ENCODE measurements around the gene UCK2.
A peak's percentile ranks its signal among the peaks of the same experiment; 100 is the strongest.

The UCK2 gene

DNA sequence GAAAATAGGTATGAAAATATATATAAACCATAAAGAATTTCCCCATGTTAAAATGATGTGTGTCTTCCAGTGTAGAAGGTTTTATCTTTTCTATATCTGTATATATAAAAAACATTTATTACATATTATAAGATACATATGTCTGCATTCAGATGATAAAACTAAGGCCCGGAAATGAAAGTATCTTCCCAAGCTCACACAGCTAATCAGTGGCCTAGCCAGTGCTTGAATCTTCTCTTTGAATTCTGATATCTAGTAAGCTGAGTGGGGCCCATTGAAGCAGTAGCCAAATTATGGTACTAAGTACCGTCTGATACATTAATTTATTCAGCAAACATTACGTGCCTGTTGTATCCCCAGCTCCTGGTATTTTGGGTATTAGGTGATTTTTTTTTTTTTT lies 28.6 kb downstream of the UCK2 start:
- Mint-ChIP-seq H3K36me3 (ENCODE audit: low read depth) (peaks cover 18% of the 10 kb centered on the region), H3K9me3 (no peaks in the 10 kb centered on the region), H3K27ac (no peak overlapping the region), H3K4me3 (no peak overlapping the region), H3K27me3 (no peaks in the 10 kb centered on the region), H3K4me1 (ENCODE audit: low read depth) (peaks cover 36% of the 10 kb centered on the region)
- DNase-seq, result no peak

GRCh38 chr1:165856606-165857005 lies 29.2 kb downstream of the UCK2 start:
- Mint-ChIP-seq H3K4me3 (no peak overlapping the region), H3K4me1 (ENCODE audit: low read depth) (peaks cover 32% of the 10 kb centered on the region)

GRCh38 chr1:165857046-165857801 lies 29.8 kb downstream of the UCK2 start:
- Mint-ChIP-seq H3K4me3 (no peak overlapping the region), H3K27ac (no peak overlapping the region), H3K9me3 (no peaks in the 10 kb centered on the region), H3K27me3 (no peaks in the 10 kb centered on the region), H3K4me1 (ENCODE audit: low read depth) (peaks cover 30% of the 10 kb centered on the region), H3K36me3 (ENCODE audit: low read depth) (peaks cover 19% of the 10 kb centered on the region)
- DNase-seq, result no peak

More at GRCh38 chr1:165856606-165857005, 29.2 kb downstream of the UCK2 start:
- no peak overlapping the region for H3K27ac Mint-ChIP-seq
- H3K27me3 Mint-ChIP-seq, result no peaks in the 10 kb centered on the region
- no peaks in the 10 kb centered on the region for H3K9me3 Mint-ChIP-seq
- no peak for DNase-seq
- peaks cover 19% of the 10 kb centered on the region for H3K36me3 Mint-ChIP-seq (ENCODE audit: low read depth)

DNA sequence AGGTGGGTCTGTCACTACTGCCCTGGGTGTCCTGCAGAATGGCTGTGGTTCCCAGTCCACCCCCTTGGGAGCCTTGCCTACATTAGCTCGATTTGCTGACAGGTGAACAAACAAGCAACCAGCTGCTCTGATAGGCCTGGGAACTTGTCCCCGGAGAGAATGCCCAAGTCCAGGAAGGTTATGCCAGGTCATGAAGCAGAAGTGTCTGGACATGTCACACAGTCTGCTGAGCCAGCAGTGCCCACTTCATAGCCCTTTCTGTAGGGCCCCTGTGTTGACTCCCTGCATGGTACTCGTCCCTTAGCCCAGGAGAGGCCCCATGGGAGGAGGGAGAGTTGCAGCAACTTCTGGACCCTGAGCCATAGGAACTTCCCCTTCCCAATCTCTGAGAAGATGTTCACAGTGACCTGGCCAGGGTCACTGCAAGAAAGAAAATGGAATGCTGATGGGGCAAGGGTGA lies 31.0 kb downstream of the UCK2 start:
- H3K9me3 Mint-ChIP-seq, result no peaks in the 10 kb centered on the region
- no peak overlapping the region for H3K27ac Mint-ChIP-seq
- no peak for DNase-seq
- H3K4me1 Mint-ChIP-seq (ENCODE audit: low read depth), result peaks cover 29% of the 10 kb centered on the region
- H3K4me3 Mint-ChIP-seq, result no peak overlapping the region
- H3K36me3 Mint-ChIP-seq (ENCODE audit: low read depth), result peaks cover 15% of the 10 kb centered on the region
- no peaks in the 10 kb centered on the region for H3K27me3 Mint-ChIP-seq

DNA sequence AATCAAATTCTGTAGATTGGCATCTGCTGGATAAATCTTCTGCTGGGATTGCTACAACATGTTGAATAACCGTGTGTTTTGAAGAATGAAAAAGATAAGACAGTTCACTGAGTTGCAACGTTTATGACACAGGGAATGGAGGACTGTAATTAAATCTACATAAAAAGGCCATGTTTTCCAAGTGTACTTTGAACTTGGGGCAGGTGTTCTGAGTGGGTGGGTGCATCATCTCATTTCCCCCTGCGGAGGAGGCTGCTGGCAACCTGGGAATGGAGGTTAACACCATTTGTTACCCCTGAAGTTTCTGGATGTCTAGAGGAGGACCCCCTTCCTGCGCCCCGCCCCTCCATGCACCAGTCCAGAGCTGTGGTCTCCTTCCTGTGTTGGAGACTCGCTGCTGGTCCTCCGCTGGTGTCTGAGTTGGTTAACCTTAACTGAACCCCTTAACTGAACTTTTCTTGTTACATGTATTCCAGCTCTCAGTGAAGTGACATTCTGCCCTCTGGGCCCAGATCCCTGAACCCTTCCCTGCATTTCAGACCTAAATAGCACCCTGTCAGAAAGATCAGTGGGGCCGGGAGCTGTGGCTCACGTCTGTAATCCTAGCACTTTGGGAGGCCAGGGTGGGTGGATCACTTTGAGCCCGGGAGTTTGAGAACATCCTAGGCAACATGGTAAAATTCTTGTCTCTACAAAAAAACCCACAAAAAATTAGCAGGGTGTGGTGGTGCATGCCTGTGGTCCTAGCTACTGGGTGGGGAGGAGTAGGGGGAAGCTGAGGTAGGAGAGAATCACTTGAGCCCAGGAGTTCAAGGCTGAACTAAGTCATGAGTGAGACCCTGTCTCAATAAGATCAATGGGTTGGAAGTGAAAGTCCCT lies 31.8 kb downstream of the UCK2 start:
- no peaks in the 10 kb centered on the region for H3K9me3 Mint-ChIP-seq
- no peak overlapping the region for H3K4me3 Mint-ChIP-seq
- H3K4me1 Mint-ChIP-seq (ENCODE audit: low read depth), result peaks cover 21% of the 10 kb centered on the region
- DNase-seq, result no peak
- H3K27me3 Mint-ChIP-seq, result no peaks in the 10 kb centered on the region
- peaks cover 15% of the 10 kb centered on the region for H3K36me3 Mint-ChIP-seq (ENCODE audit: low read depth)
- no peak overlapping the region for H3K27ac Mint-ChIP-seq

DNA sequence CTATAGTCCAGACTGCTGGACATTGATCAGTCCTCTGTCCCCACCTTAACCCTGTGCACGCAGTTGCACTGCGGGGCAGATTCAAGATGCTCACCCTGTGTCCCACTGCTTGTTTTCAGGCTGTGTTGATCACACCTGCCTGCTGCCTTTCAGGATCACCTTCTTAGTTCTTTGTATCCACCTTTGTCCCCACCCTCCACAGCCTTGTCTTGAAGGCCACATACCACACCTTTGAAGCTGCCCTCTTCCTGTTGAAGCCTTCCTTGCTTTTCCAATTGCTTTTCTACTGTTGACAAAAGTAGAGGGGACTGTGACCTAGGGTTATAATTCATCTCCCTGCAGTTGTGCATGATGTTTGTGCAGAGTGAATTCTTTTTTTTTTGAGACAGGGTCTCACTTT lies 32.7 kb downstream of the UCK2 start:
- H3K27me3 Mint-ChIP-seq, result no peaks in the 10 kb centered on the region
- H3K9me3 Mint-ChIP-seq, result no peaks in the 10 kb centered on the region
- peaks cover 20% of the 10 kb centered on the region for H3K4me1 Mint-ChIP-seq (ENCODE audit: low read depth)

DNA sequence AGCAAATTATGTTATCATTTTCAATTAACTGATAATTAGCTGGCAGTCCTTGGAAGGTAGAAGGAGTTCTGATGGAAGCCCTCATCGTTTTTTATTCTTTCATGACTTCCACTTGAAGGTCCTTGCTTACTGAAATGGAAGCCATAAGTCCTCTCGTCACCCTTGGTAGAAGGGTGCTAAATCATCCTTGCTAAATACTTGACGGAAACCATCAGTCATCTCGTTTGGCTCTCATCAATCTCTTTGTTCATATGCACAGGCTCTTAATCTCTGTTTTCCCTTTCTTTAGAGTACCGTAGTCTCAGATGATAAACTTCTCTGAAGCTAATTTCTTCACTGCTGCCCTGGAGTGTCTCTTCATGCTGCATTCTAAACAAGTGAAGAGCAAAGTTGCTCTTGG lies 34.5 kb downstream of the UCK2 start:
- DNase-seq, result no peak
- Mint-ChIP-seq H3K27me3 (no peaks in the 10 kb centered on the region), H3K9me3 (no peaks in the 10 kb centered on the region), H3K36me3 (ENCODE audit: low read depth) (peaks cover 29% of the 10 kb centered on the region), H3K4me1 (ENCODE audit: low read depth) (peaks cover 22% of the 10 kb centered on the region), H3K4me3 (no peak overlapping the region), H3K27ac (no peak overlapping the region)

More for the DNA sequence above, 32.7 kb downstream of the UCK2 start:
- no peak for DNase-seq
- no peak overlapping the region for H3K27ac Mint-ChIP-seq
- no peak overlapping the region for H3K4me3 Mint-ChIP-seq
- H3K36me3 Mint-ChIP-seq (ENCODE audit: low read depth), result peaks cover 18% of the 10 kb centered on the region

GRCh38 chr1:165862448-165862847 lies 35.0 kb downstream of the UCK2 start:
- H3K4me3 Mint-ChIP-seq, result no peak overlapping the region
- H3K27ac Mint-ChIP-seq, result no peak overlapping the region
- H3K4me1 Mint-ChIP-seq (ENCODE audit: low read depth), result peaks cover 19% of the 10 kb centered on the region
- H3K36me3 Mint-ChIP-seq (ENCODE audit: low read depth), result peaks cover 29% of the 10 kb centered on the region
- H3K9me3 Mint-ChIP-seq, result no peaks in the 10 kb centered on the region
- H3K27me3 Mint-ChIP-seq, result no peaks in the 10 kb centered on the region
- DNase-seq, result no peak

GRCh38 chr1:165863346-165863745 lies 35.9 kb downstream of the UCK2 start:
- H3K4me3 Mint-ChIP-seq, result no peak overlapping the region
- DNase-seq, result no peak
- H3K9me3 Mint-ChIP-seq, result no peaks in the 10 kb centered on the region
- H3K27ac Mint-ChIP-seq, result peak overlapping the region; percentile 19
- H3K27me3 Mint-ChIP-seq, result no peaks in the 10 kb centered on the region
- peaks cover 21% of the 10 kb centered on the region for H3K4me1 Mint-ChIP-seq (ENCODE audit: low read depth)
- H3K36me3 Mint-ChIP-seq (ENCODE audit: low read depth), result peaks cover 29% of the 10 kb centered on the region

- peaks cover 27% of the 10 kb centered on the region for H3K4me1 Mint-ChIP-seq (ENCODE audit: low read depth)
- no peak overlapping the region for H3K27ac Mint-ChIP-seq
- H3K36me3 Mint-ChIP-seq (ENCODE audit: low read depth), result peaks cover 21% of the 10 kb centered on the region
- no peaks in the 10 kb centered on the region for H3K27me3 Mint-ChIP-seq
- H3K9me3 Mint-ChIP-seq, result no peaks in the 10 kb centered on the region
- no peak for DNase-seq
- H3K4me3 Mint-ChIP-seq, result no peak overlapping the region
These were observed 38.4 kb downstream of the UCK2 start for GRCh38 chr1:165865633-165866340.

GRCh38 chr1:165869343-165869742 lies 41.9 kb downstream of the UCK2 start:
- H3K27ac Mint-ChIP-seq, result no peak overlapping the region
- H3K4me1 Mint-ChIP-seq (ENCODE audit: low read depth), result peaks cover 42% of the 10 kb centered on the region
- no peak for DNase-seq
- peaks cover 13% of the 10 kb centered on the region for H3K36me3 Mint-ChIP-seq (ENCODE audit: low read depth)
- H3K9me3 Mint-ChIP-seq, result no peaks in the 10 kb centered on the region
- no peak overlapping the region for H3K4me3 Mint-ChIP-seq
- no peaks in the 10 kb centered on the region for H3K27me3 Mint-ChIP-seq

DNA sequence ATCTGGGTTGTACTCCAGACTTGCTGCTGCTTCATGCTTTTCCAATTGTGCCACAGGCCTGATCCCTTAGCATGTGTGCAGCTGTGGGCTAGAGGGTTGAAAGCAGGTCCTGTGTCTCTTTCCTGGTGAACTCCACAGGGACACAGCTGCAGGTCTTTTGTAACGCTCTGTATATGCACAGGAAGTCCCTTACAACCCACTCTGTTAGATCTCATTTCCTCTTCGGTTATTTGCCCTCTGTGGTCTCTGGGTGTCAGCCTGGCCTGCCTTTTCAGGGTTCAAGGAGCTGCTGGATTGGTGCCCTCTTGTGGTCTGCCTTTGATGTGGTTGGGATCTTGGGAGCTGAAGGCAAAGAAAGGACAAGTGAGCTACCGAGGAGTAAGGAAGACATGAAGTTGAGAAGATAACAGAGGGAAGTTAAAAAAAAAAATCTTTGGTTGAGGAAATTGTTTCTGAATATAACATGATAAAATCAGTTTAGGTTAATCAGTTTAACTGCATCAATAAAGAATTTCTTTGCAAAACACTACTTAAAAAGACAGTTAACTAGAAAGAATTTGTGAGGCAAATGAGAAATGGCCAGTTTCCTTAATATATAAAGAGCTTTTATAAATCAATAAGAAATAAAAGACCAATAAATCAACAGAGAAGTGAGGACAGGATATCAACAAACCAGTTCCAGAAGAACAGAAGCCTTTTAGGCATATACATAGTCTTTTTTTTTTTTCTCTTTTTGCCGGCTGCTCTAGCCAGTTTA lies 44.1 kb downstream of the UCK2 start:
- Mint-ChIP-seq H3K36me3 (ENCODE audit: low read depth) (peaks cover 2% of the 10 kb centered on the region), H3K27me3 (no peaks in the 10 kb centered on the region), H3K4me3 (no peak overlapping the region), H3K9me3 (no peaks in the 10 kb centered on the region), H3K27ac (peak overlapping the region; percentile 78), H3K4me1 (ENCODE audit: low read depth) (peaks cover 56% of the 10 kb centered on the region)
- peak; percentile 47 for DNase-seq

DNA sequence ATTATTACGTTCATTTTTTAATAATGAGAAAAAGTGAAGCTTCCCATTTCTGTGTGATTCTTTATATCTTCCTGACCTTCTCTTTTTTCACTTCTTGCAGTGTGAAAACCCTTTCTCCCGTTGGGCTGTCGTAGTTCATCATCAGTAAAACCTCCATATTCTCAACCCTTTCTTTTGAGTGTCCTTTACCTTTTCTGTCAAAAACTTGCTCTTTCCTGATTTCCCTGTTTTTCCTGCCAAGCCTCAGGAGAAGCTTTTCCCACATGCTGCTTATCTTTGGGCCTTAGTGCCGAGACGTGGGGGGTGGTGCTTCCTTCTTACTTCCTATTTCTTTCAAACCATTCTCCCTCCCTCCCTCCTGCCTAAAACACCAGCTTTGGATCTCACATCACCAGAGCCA lies 46.1 kb downstream of the UCK2 start:
- peaks cover 19% of the 10 kb centered on the region for H3K36me3 Mint-ChIP-seq (ENCODE audit: low read depth)
- no peak overlapping the region for H3K27ac Mint-ChIP-seq
- peaks cover 2% of the 10 kb centered on the region for H3K9me3 Mint-ChIP-seq
- H3K27me3 Mint-ChIP-seq, result no peaks in the 10 kb centered on the region
- H3K4me1 Mint-ChIP-seq (ENCODE audit: low read depth), result peaks cover 61% of the 10 kb centered on the region
- H3K4me3 Mint-ChIP-seq, result no peak overlapping the region
- DNase-seq, result no peak

GRCh38 chr1:165874643-165875042 lies 47.2 kb downstream of the UCK2 start:
- peaks cover 2% of the 10 kb centered on the region for H3K9me3 Mint-ChIP-seq
- H3K4me1 Mint-ChIP-seq (ENCODE audit: low read depth), result peaks cover 62% of the 10 kb centered on the region
- no peak overlapping the region for H3K4me3 Mint-ChIP-seq
- no peaks in the 10 kb centered on the region for H3K27me3 Mint-ChIP-seq
- no peak for DNase-seq
- H3K27ac Mint-ChIP-seq, result no peak overlapping the region
- H3K36me3 Mint-ChIP-seq (ENCODE audit: low read depth), result peaks cover 25% of the 10 kb centered on the region
